HepG2 (cell line): ENCODE data around the gene AP4S1. TPM values are rescaled to one million over a fixed set of nuclear protein-coding genes. Genes with fewer than 3 reads are reported as not detected.

Source experiments
- ATAC-seq: fragments of 200-7000 bp; cut with Tn5 transposase; 3 replicates; pipeline ENCODE4 v1.9.1; 2020; ENCODE audit warnings: mild to moderate bottlenecking, moderate library complexity
- BruUV-seq: library from RNA; stranded (reverse); fragments of 400-500 nt; replicated peaks from 2 replicates; lab custom pipeline; 2021; lab: Mats Ljungman, UMichigan
- CTCF ChIA-PET: fragments of 300-600 bp; formaldehyde crosslinking; extraction: SDS; loops from one replicate; lab custom pipeline; 2021; ENCODE audit warnings: low total read pairs, inconsistent platforms, low intra/inter-chr PET ratio; lab: Yijun Ruan, JAX
- POLR2A ChIA-PET: fragments of 350-600 bp; sonication (Branson Sonifier 250); formaldehyde crosslinking; loops from one replicate; lab custom pipeline; 2020; ENCODE audit warnings: antibody characterized with exemption, inconsistent platforms; lab: Yijun Ruan, JAX
- DNase-seq: peaks from one replicate; pipeline ENCODE4 v3.0.0-alpha.2; 2015; ENCODE audit warnings: low spot score
- FAIRE-seq: peaks from 3 replicates; lab custom pipeline; 2011; peaks lifted over from hg19 to GRCh38; lab: Jason Lieb, UNC
- H2AFZ ChIP-seq: one replicate; pipeline ENCODE4 v1.6.1; 2011; ENCODE audit warnings: low read length, inconsistent platforms
- H3K27ac ChIP-seq: fragments of 300-600 bp; 3 replicates; pipeline ENCODE4 v1.8.0; 2011; ENCODE audit warnings: mixed run types, mild to moderate bottlenecking, mixed read lengths, low read length, inconsistent platforms; ENCODE audit not compliant: insufficient read depth; ENCODE audit errors: extremely low read length
- H3K27me3 ChIP-seq, 2 experiments: fragments of 200-600 bp in 1 of 2; 2 replicates in 1 of 2; 3 replicates in 1 of 2; pipeline versions ENCODE4 v1.6.0 to v1.8.0; 2011; ENCODE audit warnings: low read length in 2 of 2, mild to moderate bottlenecking in 2 of 2, moderate library complexity in 2 of 2, inconsistent platforms in 1 of 2; ENCODE audit not compliant: insufficient read depth in 2 of 2, control insufficient read depth in 1 of 2
- H3K36me3 ChIP-seq, 2 experiments: fragments of 200-600 bp in 1 of 2; replicated peaks in 1 of 2; 2 replicates in 1 of 2; 3 replicates in 1 of 2; pipeline versions ENCODE4 v1.5.1 to v1.8.0; 2011; ENCODE audit warnings: low read length in 2 of 2, inconsistent platforms in 1 of 2; ENCODE audit not compliant: insufficient read depth in 2 of 2, control insufficient read depth in 1 of 2
- H3K4me1 ChIP-seq: 2 replicates; pipeline ENCODE4 v1.5.1; 2012; ENCODE audit warnings: low read length, inconsistent platforms; ENCODE audit not compliant: insufficient read depth
- H3K4me2 ChIP-seq: 2 replicates; pipeline ENCODE4 v1.6.0; 2011; ENCODE audit warnings: low read depth, low read length, inconsistent platforms
- H3K4me3 ChIP-seq, 3 experiments: fragments of 200-600 bp in 1 of 3; sonication (generic), shearing (Covaris generic) in 1 of 3; replicated peaks in 1 of 3; 2 replicates each; pipeline ENCODE4 v1.5.1; 2011 to 2016; ENCODE audit warnings: low read length in 3 of 3, inconsistent platforms in 2 of 3, low read depth in 2 of 3, mild to moderate bottlenecking in 2 of 3, control low read depth in 1 of 3, mixed read lengths in 1 of 3; ENCODE audit not compliant: insufficient read depth in 1 of 3
- H3K79me2 ChIP-seq: one replicate; pipeline ENCODE4 v1.6.1; 2011; ENCODE audit warnings: low read length, inconsistent platforms; ENCODE audit not compliant: insufficient read depth
- H3K9ac ChIP-seq: 2 replicates; pipeline ENCODE4 v1.6.0; 2011; ENCODE audit warnings: mild to moderate bottlenecking, low read depth, low read length, inconsistent platforms; ENCODE audit not compliant: insufficient read depth
- H3K9me3 ChIP-seq: 2 replicates; pipeline ENCODE4 v1.5.1; 2012; ENCODE audit warnings: mild to moderate bottlenecking, low read length
- H4K20me1 ChIP-seq: 2 replicates; pipeline ENCODE4 v1.6.0; 2011; ENCODE audit warnings: inconsistent platforms, mild to moderate bottlenecking, low read length, moderate library complexity; ENCODE audit not compliant: insufficient read depth
- ATF5 ChIP-seq: sonication (generic); formaldehyde crosslinking; IDR thresholded peaks from 2 replicates; pipeline ENCODE4 v1.4.0; 2020; ENCODE audit warnings: mild to moderate bottlenecking, low read depth, missing genetic modification reagents
- CAMTA2 ChIP-seq: sonication (generic); formaldehyde crosslinking; IDR thresholded peaks from 2 replicates; pipeline ENCODE4 v1.4.0; 2020; ENCODE audit warnings: mild to moderate bottlenecking, missing genetic modification reagents, borderline replicate concordance
- CEBPG ChIP-seq: IDR thresholded peaks from 2 replicates; pipeline ENCODE4 v1.6.1; 2016
- E2F5 ChIP-seq: sonication (generic); formaldehyde crosslinking; conservative IDR thresholded peaks from 2 replicates; pipeline ENCODE4 v1.4.0; 2020; ENCODE audit warnings: missing genetic modification reagents
- HMG20A ChIP-seq: IDR thresholded peaks from 2 replicates; pipeline ENCODE4 v1.6.1; 2016; ENCODE audit warnings: borderline replicate concordance
- PTBP1 ChIP-seq: fragments of 200-400 bp; formaldehyde crosslinking; IDR thresholded peaks from 2 replicates; pipeline ENCODE4 v1.6.1; 2018; ENCODE audit warnings: low read length, low read depth; ENCODE audit not compliant: poor library complexity, severe bottlenecking
- SKI ChIP-seq: fragments of 450-650 bp; IDR thresholded peaks from one replicate; pipeline ENCODE4 v1.6.1; 2018; ENCODE audit warnings: mild to moderate bottlenecking; ENCODE audit not compliant: partially characterized antibody
- TBL1XR1 ChIP-seq: fragments of 150-350 bp; IDR thresholded peaks from 2 replicates; pipeline ENCODE4 v1.6.1; 2014; ENCODE audit warnings: borderline replicate concordance, low read length; ENCODE audit not compliant: partially characterized antibody
- TEF ChIP-seq: sonication (generic); formaldehyde crosslinking; IDR thresholded peaks from 2 replicates; pipeline ENCODE4 v1.5.0; 2020; ENCODE audit warnings: missing genetic modification reagents
- TFAP4 ChIP-seq: sonication (generic); IDR thresholded peaks from 2 replicates; pipeline ENCODE4 v1.6.1; 2016; ENCODE audit warnings: low read depth, borderline replicate concordance
- ZBTB7A ChIP-seq: sonication (generic); formaldehyde crosslinking; IDR thresholded peaks from 2 replicates; pipeline ENCODE4 v1.8.0; 2022; ENCODE audit warnings: mild to moderate bottlenecking, missing genetic modification reagents
- ZNF512B ChIP-seq: sonication (generic); formaldehyde crosslinking; IDR thresholded peaks from 2 replicates; pipeline ENCODE4 v1.5.1; 2020; ENCODE audit warnings: missing genetic modification reagents, mild to moderate bottlenecking, borderline replicate concordance
- WGBS: methylation state at CpG from one replicate; pipeline ENCODE4 v1.1.6; 2017; ENCODE audit warnings: low lambda C conversion rate; 5-methylcytosine and 5-hydroxymethylcytosine counted together
- in situ Hi-C: cut with HindIII; loops from 2 replicates; pipeline ENCODE4 v1.10.0; 2017; ENCODE audit warnings: low pct_unique_long_range_greater_than_20kb; ENCODE audit not compliant: extremely low pct_ligation_motif_present
- intact Hi-C: fragments of 100-400 bp; cut with micrococcal nuclease; formaldehyde crosslinking; loops from one replicate; pipeline ENCODE4 v1.10.0; 2022; ENCODE audit not compliant: unreplicated experiment
- polyA plus RNA-seq, 8 experiments: library from polyadenylated mRNA; depleted of rRNA in 3 of 8; stranded (reverse) in 7 of 8; unstranded in 1 of 8; fragments of >200 nt; fragmentation: Illumina TruSeq in 4 of 8; extraction: Trizol in 4 of 8; gene quantifications; 2 replicates each; pipeline versions ENCODE4 v1.2.1 to v1.2.3, GENCODE V29; 2011 to 2016; ENCODE audit warnings: low read depth in 4 of 8, missing spikeins in 1 of 8, mixed read lengths in 1 of 8; ENCODE audit not compliant: insufficient read depth in 1 of 8
- total RNA-seq, 5 experiments: library from RNA; depleted of rRNA; stranded (reverse); fragments of >200 nt; fragmentation: Illumina TruSeq; extraction: Trizol; gene quantifications; 2 replicates each; pipeline ENCODE4 v1.2.3, GENCODE V29; 2016; ENCODE audit warnings: low read depth in 1 of 5
- TF ChIP-seq, protein P1 (sequence below): sonication (generic); formaldehyde crosslinking; IDR thresholded peaks from 2 replicates; pipeline ENCODE4 v1.9.0; 2022; ENCODE audit warnings: missing genetic modification reagents, mild to moderate bottlenecking, borderline replicate concordance

Gene AP4S1
- total and polyA plus RNA-seq, 2 of the 13 experiments (the other 11 are each of a cell fraction or from before 2014, with no cell fraction given): 3.9 to 21.1 TPM

- WGBS: 78% methylated on average over 1 of the region's 1 CpG
- Histone ChIP-seq H3K4me1 (peaks cover 7% of the 10 kb centered on the region; the same call in 1 of the 2 replicates), H3K27ac (no peak overlapping the region), H4K20me1 (no peaks in the 10 kb centered on the region), H3K27me3 (no peaks in the 10 kb centered on the region), H3K4me2 (no peak overlapping the region), H3K79me2 (no peaks in the 10 kb centered on the region), H3K36me3 (no peaks in the 10 kb centered on the region), H2AFZ (no peak overlapping the region), H3K4me3 (no peak overlapping the region), H3K9ac (no peak overlapping the region), H3K9me3 (no peaks in the 10 kb centered on the region)
- intact Hi-C loops (no loop called here), in situ Hi-C loops (no loop called here)
- ATAC-seq: peak; percentile 56
- CTCF ChIA-PET: no interaction called here
- BruUV-seq: no TSS peak
- POLR2A ChIA-PET: interaction anchor here (0.8 to 2.1 kb wide), 3 partner anchors 26 to 35 kb away, joined by 3 to 14 read pairs (median 3); partner anchors contain the start of genes AP4S1 and STRN3
- FAIRE-seq: no peak
- DNase-seq: peak; percentile 70
- no peak for TF ChIP-seq TEF
- no peak for TF ChIP-seq E2F5 (CRISPR knock-in tag)
- no peak for TF ChIP-seq ZNF512B
- peak; percentile 90 for TF ChIP-seq CEBPG (CRISPR knock-in tag)
- TF ChIP-seq, protein P1, sequence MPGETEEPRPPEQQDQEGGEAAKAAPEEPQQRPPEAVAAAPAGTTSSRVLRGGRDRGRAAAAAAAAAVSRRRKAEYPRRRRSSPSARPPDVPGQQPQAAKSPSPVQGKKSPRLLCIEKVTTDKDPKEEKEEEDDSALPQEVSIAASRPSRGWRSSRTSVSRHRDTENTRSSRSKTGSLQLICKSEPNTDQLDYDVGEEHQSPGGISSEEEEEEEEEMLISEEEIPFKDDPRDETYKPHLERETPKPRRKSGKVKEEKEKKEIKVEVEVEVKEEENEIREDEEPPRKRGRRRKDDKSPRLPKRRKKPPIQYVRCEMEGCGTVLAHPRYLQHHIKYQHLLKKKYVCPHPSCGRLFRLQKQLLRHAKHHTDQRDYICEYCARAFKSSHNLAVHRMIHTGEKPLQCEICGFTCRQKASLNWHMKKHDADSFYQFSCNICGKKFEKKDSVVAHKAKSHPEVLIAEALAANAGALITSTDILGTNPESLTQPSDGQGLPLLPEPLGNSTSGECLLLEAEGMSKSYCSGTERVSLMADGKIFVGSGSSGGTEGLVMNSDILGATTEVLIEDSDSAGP (CRISPR knock-in tag): no peak
- no peak for TF ChIP-seq CAMTA2 (CRISPR knock-in tag)
- TF ChIP-seq PTBP1: no peak
- TF ChIP-seq TFAP4: peak; percentile 83
- no peak for TF ChIP-seq ATF5
- no peak for TF ChIP-seq SKI
- no peak for TF ChIP-seq TBL1XR1
- TF ChIP-seq HMG20A (CRISPR knock-in tag): no peak
- TF ChIP-seq ZBTB7A (CRISPR knock-in tag): no peak
Measured at GRCh38 chr14:31059152-31059924, 33.9 kb downstream of the AP4S1 start.
